Placental pericyte (primary cell): ENCODE data around the gene MDK. TPM values are rescaled to one million over a fixed set of nuclear protein-coding genes. Genes with fewer than 3 reads are reported as not detected.

Source experiments
- small RNA-seq: library from RNA; depleted of rRNA; stranded (forward); fragments of <200 nt; gene quantifications from one replicate; pipeline ENCODE3, GENCODE V24; 2012; ENCODE audit warnings: low replicate concordance
- total RNA-seq: library from RNA; depleted of rRNA; stranded (reverse); fragments of >200 nt; gene quantifications from 2 replicates; pipeline ENCODE4 v1.2.3, GENCODE V29; 2012

The MDK gene
- 3.9 and 47.5 TPM in 2 replicates for total RNA-seq

GRCh38 chr11:46381048-46381818 is at the start of gene MDK:
MDK (plus strand) TSS chr11:46381669; CDS start chr11:46382058, 389 bp downstream.

GRCh38 chr11:46346886-46347636 is 34.4 kb upstream of the MDK start, which contains the start of gene DGKZ:
DGKZ (plus strand) TSS chr11:46347463; CDS start chr11:46347660, 197 bp downstream.

GRCh38 chr11:46391578-46392420 is 10.3 kb downstream of the MDK start, which contains the start of gene CHRM4:
CHRM4 (minus strand) TSS chr11:46391776; CDS start chr11:46386557, 5,219 bp downstream.

Small RNAs within 50 kb of the gene (small RNA-seq; reads per million reads assigned to genes)
- gene MIR4688, result not detected

Other genes starting within 250 kb of the MDK start
- 56.9 and 68.6 TPM in 2 replicates for gene CREB3L1, start 104.0 kb upstream of the MDK start, total RNA-seq
- gene DGKZ, start 34.2 kb upstream of the MDK start, total RNA-seq, result 48.8 and 86.6 TPM in 2 replicates
- gene CHRM4, start 10.1 kb downstream of the MDK start, total RNA-seq, result not detected in 2 replicates
- gene AMBRA1, start 212.4 kb downstream of the MDK start, total RNA-seq, result 33.0 and 38.7 TPM in 2 replicates
- 5.0 and 6.6 TPM in 2 replicates for gene HARBI1, start 235.6 kb downstream of the MDK start, total RNA-seq
- 70.2 and 154 TPM in 2 replicates for gene ATG13, start 235.9 kb downstream of the MDK start, total RNA-seq